Left ventricle myocardium inferior (tissue), 1 donor: ENCODE measurements around the gene TOMM22. TPM values are rescaled to one million over a fixed set of nuclear protein-coding genes. Genes with fewer than 3 reads are reported as not detected.

Source experiments
- DNase-seq: peaks from one replicate; pipeline ENCODE4 v3.0.0-alpha.2; 2020
- H3K27ac ChIP-seq: fragments of 200-600 bp; replicated peaks from 2 replicates; pipeline ENCODE4 v1.8.0; 2021
- H3K27me3 ChIP-seq: fragments of 200-600 bp; 2 replicates; pipeline ENCODE4 v1.8.0; 2021; ENCODE audit warnings: low read depth
- H3K36me3 ChIP-seq: fragments of 200-600 bp; 2 replicates; pipeline ENCODE4 v1.8.0; 2021
- H3K4me1 ChIP-seq: fragments of 200-600 bp; 2 replicates; pipeline ENCODE4 v1.8.0; 2021
- H3K4me3 ChIP-seq: fragments of 200-600 bp; 2 replicates; pipeline ENCODE4 v1.8.0; 2021; ENCODE audit warnings: mild to moderate bottlenecking, moderate library complexity
- H3K9me3 ChIP-seq: fragments of 200-600 bp; replicated peaks from 2 replicates; pipeline ENCODE4 v1.8.0; 2021
- CTCF ChIP-seq: fragments of 200-600 bp; IDR thresholded peaks from 2 replicates; pipeline ENCODE4 v1.8.0; 2021; ENCODE audit warnings: antibody characterized with exemption, mild to moderate bottlenecking, borderline replicate concordance
- intact Hi-C: fragments of 100-400 bp; cut with micrococcal nuclease; formaldehyde crosslinking; loops from one replicate; pipeline ENCODE4 v1.11.0; 2022
- total RNA-seq: library from RNA; stranded (reverse); fragmentation: NEBNext Ultra II Directional; extraction: Animal tissue kit (Norgen Biotek cat#: 25700); gene quantifications from one replicate; pipeline ENCODE4 v1.2.1, GENCODE V29; 2021
- donor health status: DM: no; HTN: yes; CAD: no; lungs with severe emphysema.

The TOMM22 gene
- total RNA-seq, 1 donor from 2014 or later: 66.6 TPM

GRCh38 chr22:38724176-38724575 is 42.4 kb downstream of the TOMM22 start:
- intact Hi-C loops: no loop called here
- no peak for DNase-seq

GRCh38 chr22:38724926-38725571 is 43.3 kb downstream of the TOMM22 start:
- H3K27me3 ChIP-seq: no peaks in the 10 kb centered on the region
- no peak overlapping the region for H3K4me3 ChIP-seq
- no peaks in the 10 kb centered on the region for H3K9me3 ChIP-seq
- no peak overlapping the region for H3K27ac ChIP-seq
- peak; percentile 50 for TF ChIP-seq CTCF
- peaks cover 22% of the 10 kb centered on the region for H3K4me1 ChIP-seq
- DNase-seq: no peak
- intact Hi-C loops: no loop called here
- H3K36me3 ChIP-seq: peaks cover 100% of the 10 kb centered on the region

More at GRCh38 chr22:38724176-38724575, 42.4 kb downstream of the TOMM22 start:
- no peak overlapping the region for H3K4me3 ChIP-seq
- H3K36me3 ChIP-seq: peaks cover 91% of the 10 kb centered on the region
- no peak for TF ChIP-seq CTCF
- no peak overlapping the region for H3K27ac ChIP-seq
- H3K4me1 ChIP-seq: peaks cover 21% of the 10 kb centered on the region
- H3K27me3 ChIP-seq: no peaks in the 10 kb centered on the region
- no peaks in the 10 kb centered on the region for H3K9me3 ChIP-seq

- H3K36me3 ChIP-seq: peaks cover 98% of the 10 kb centered on the region
- intact Hi-C loops: no loop called here
- H3K27ac ChIP-seq: no peak overlapping the region
- TF ChIP-seq CTCF: no peak
- H3K9me3 ChIP-seq: no peaks in the 10 kb centered on the region
- no peaks in the 10 kb centered on the region for H3K27me3 ChIP-seq
- no peak for DNase-seq
- H3K4me1 ChIP-seq: peaks cover 22% of the 10 kb centered on the region
- no peak overlapping the region for H3K4me3 ChIP-seq
Observed at GRCh38 chr22:38725900-38726655, 44.3 kb downstream of the TOMM22 start.

- Histone ChIP-seq H3K27ac (no peak overlapping the region), H3K27me3 (no peaks in the 10 kb centered on the region), H3K9me3 (no peaks in the 10 kb centered on the region), H3K36me3 (peaks cover 96% of the 10 kb centered on the region), H3K4me3 (no peak overlapping the region), H3K4me1 (peaks cover 30% of the 10 kb centered on the region)
- no peak for DNase-seq
- intact Hi-C loops: no loop called here
- TF ChIP-seq CTCF: no peak
Observed at GRCh38 chr22:38727123-38727522, 45.4 kb downstream of the TOMM22 start.

GRCh38 chr22:38727530-38728451 is 46.0 kb downstream of the TOMM22 start:
- Histone ChIP-seq H3K36me3 (peaks cover 90% of the 10 kb centered on the region), H3K4me1 (peaks cover 37% of the 10 kb centered on the region), H3K27ac (no peak overlapping the region), H3K9me3 (no peaks in the 10 kb centered on the region), H3K27me3 (no peaks in the 10 kb centered on the region), H3K4me3 (no peak overlapping the region)
- DNase-seq: no peak
- intact Hi-C loops: no loop called here
- TF ChIP-seq CTCF: no peak
